ENCODE results near the gene ASB18.

ASB18 gene

GRCh38 chr2:236242057-236242495, 22.1 kb downstream of the ASB18 start:
- no peaks in the 10 kb centered on the region for H3K4me1 ChIP-seq
- no peaks in the 10 kb centered on the region for H3K36me3 ChIP-seq
- peaks cover 46% of the 10 kb centered on the region for H3K27me3 ChIP-seq
- H3K9me3 ChIP-seq: no peaks in the 10 kb centered on the region
- DNase-seq: no peak
- H3K4me3 ChIP-seq (ENCODE audit: low read depth, low read length): no peak overlapping the region
- no peak for TF ChIP-seq CTCF (IDR thresholded peaks at IDR 0.05; ENCODE audit: low read depth, low read length)

- no peak for TF ChIP-seq CTCF (IDR thresholded peaks at IDR 0.05; ENCODE audit: low read depth, low read length)
- Histone ChIP-seq H3K4me1 (no peaks in the 10 kb centered on the region), H3K9me3 (no peaks in the 10 kb centered on the region), H3K36me3 (no peaks in the 10 kb centered on the region), H3K4me3 (ENCODE audit: low read depth, low read length) (no peak overlapping the region), H3K27me3 (peaks cover 52% of the 10 kb centered on the region)
- DNase-seq: no peak
Measured at GRCh38 chr2:236241181-236242056, 22.8 kb downstream of the ASB18 start.

- Histone ChIP-seq H3K36me3 (no peaks in the 10 kb centered on the region), H3K27me3 (peaks cover 62% of the 10 kb centered on the region), H3K4me3 (ENCODE audit: low read depth, low read length) (no peak overlapping the region), H3K4me1 (no peaks in the 10 kb centered on the region), H3K9me3 (no peaks in the 10 kb centered on the region)
- DNase-seq: no peak
- TF ChIP-seq CTCF (IDR thresholded peaks at IDR 0.05; ENCODE audit: low read depth, low read length): no peak
Measured at GRCh38 chr2:236240228-236240990, 23.8 kb downstream of the ASB18 start.

GRCh38 chr2:236239276-236240065, 24.7 kb downstream of the ASB18 start:
- Histone ChIP-seq H3K4me1 (no peaks in the 10 kb centered on the region), H3K4me3 (ENCODE audit: low read depth, low read length) (no peak overlapping the region), H3K36me3 (no peaks in the 10 kb centered on the region), H3K27me3 (peaks cover 67% of the 10 kb centered on the region), H3K9me3 (no peaks in the 10 kb centered on the region)
- no peak for DNase-seq
- TF ChIP-seq CTCF (IDR thresholded peaks at IDR 0.05; ENCODE audit: low read depth, low read length): no peak

GRCh38 chr2:236238751-236239150, 25.5 kb downstream of the ASB18 start:
- Histone ChIP-seq H3K27me3 (peaks cover 67% of the 10 kb centered on the region), H3K36me3 (no peaks in the 10 kb centered on the region), H3K4me1 (no peaks in the 10 kb centered on the region), H3K9me3 (no peaks in the 10 kb centered on the region), H3K4me3 (ENCODE audit: low read depth, low read length) (no peak overlapping the region)
- no peak for DNase-seq
- TF ChIP-seq CTCF (IDR thresholded peaks at IDR 0.05; ENCODE audit: low read depth, low read length): no peak
